GM23248 (cell line): ENCODE data around the gene NAALADL2.

Experiments
- EZH2 ChIP-seq: fragments of 200-600 bp; sonication (generic); IDR thresholded peaks from 2 replicates; pipeline ENCODE4 v1.6.1; 2018; ENCODE audit warnings: antibody characterized with exemption, mild to moderate bottlenecking; ENCODE audit not compliant: insufficient read depth, poor library complexity, severe bottlenecking
- EZH2phosphoT487 ChIP-seq: fragments of 200-600 bp; sonication (generic); IDR thresholded peaks from 2 replicates; pipeline ENCODE4 v1.6.1; 2018; ENCODE audit warnings: antibody characterized with exemption, moderate library complexity, mild to moderate bottlenecking, low read depth; ENCODE audit not compliant: insufficient read depth

GRCh38 chr3:175304404-175304803 lies 445.3 kb downstream of the NAALADL2 start:
- TF ChIP-seq EZH2phosphoT487 (no peak), EZH2 (no peak)
